Islet precursor cell (in vitro differentiated cells): Measurements from ENCODE around the gene PKMYT1.
A peak's percentile ranks its signal among the peaks of the same experiment; 100 is the strongest.

Experiments used
- DNase-seq: peaks from one replicate; pipeline ENCODE4 v3.0.0-alpha.2; 2018

Gene PKMYT1

DNA sequence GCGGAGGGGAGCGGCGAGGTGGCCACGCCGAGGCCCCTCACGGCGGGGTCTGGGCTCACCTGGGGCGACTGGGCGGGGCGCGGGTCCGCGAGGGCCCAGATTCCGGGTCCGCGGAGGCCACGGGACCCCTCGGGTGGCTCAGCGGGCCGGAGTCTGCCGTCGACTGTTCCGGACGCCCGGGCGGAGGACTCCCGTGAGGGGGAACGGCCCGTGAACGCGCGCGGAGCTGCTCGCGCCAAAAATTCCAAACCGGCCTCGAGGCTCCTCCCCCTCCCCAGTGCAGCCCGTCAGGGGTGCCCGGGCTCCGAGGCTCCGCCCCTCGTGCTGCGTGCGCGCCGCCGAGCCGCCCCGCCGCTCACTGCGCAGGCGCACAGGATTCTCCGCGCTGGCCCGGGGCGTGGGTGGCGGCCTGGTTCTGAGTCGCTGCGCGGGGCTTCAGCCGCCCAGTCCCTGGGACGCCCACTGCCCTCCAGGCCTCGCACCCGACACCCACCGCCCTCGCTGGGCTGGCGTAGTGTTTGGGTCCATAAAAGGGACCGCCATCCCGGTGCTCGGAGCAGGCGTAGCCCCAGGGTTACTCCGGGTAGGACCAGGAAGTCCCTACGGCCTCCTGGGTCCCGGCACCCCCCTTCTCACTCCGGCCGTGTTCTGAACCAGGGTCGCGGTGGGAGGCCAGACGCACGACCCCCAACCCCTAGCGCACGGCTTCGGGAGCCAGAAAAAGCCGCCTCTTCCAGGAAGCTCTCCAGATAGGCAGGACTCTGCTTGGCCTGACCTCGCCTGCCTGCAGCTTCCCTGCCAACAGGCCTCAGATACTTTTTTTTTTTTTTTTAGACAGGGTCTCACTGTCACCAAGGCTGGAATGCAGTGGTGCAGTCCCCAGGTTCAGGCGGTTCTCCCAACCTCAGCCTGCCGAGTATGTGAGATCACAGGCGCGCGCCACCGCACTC is at the start of gene PKMYT1:
TSS of gene PKMYT1 (minus strand) at position 220 of the 950 bp plus-strand sequence. CDS start 789 bp downstream, outside the sequence.
- peak; percentile 95 for DNase-seq

DNA sequence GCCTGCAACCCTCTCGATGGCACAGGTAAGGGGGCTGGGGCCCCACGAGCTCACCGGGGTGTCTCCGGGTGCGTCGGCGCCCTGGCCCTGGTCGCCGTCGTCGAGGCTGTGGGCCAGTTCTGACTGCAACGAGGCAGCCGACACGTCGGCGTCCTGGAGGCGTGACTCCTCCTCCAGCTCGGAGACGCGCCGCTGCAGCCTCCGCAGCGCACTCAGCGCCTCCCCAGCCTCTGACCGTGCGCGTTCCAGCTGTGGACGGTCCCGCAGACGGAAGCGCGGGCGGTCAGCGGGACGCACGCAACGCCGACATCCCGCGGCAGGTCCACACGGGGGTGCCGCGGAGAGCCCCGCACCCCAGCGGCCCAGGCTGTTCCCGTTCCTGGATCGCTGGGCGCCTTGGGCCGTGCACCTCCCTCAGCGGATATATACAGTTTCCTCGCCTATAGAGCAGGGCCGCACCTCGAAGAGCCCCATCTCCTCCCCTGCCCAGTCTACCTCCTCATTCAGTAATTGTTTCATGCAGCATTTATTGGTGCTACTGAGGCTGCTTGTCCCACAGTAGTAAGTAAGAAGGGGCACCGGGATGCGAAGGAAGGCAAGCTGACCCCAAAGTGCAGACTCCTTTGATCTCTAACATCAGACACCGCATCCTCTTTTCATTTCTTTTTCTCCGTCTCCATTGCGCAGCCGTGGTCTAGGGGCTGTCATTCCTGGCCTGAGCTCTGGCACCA is 49.4 kb upstream of the PKMYT1 start:
- no peak for DNase-seq

DNA sequence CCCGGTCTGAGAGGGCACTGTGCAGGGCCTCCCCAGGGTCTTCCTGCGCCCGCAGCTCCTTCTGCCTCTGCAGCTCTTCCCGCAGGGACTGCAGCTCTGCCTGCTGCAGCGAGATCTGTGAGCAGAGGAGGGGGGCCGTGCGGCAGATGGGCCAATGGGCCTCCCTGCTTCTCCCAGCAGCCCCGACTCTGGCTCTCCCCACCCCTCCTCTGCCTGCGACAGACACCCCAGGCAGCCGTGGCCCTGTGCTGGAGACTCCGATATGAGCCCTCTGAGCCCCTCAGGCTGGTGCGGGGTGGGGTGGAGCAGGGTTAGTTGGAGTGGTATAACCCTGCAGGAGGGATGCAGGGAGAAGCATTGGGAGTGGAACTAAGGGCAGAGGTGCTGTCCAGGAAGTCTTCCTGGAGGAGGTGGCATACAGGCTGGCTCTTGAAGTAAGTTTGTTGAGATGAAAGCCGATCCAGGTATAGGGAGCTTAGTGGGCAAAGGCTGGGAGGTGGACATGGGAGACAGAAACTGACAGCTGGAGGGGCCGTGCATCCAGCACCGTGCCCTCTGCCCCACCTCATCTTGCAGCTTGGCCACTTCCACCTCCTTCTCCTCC is 48.6 kb upstream of the PKMYT1 start:
- no peak for DNase-seq

DNA sequence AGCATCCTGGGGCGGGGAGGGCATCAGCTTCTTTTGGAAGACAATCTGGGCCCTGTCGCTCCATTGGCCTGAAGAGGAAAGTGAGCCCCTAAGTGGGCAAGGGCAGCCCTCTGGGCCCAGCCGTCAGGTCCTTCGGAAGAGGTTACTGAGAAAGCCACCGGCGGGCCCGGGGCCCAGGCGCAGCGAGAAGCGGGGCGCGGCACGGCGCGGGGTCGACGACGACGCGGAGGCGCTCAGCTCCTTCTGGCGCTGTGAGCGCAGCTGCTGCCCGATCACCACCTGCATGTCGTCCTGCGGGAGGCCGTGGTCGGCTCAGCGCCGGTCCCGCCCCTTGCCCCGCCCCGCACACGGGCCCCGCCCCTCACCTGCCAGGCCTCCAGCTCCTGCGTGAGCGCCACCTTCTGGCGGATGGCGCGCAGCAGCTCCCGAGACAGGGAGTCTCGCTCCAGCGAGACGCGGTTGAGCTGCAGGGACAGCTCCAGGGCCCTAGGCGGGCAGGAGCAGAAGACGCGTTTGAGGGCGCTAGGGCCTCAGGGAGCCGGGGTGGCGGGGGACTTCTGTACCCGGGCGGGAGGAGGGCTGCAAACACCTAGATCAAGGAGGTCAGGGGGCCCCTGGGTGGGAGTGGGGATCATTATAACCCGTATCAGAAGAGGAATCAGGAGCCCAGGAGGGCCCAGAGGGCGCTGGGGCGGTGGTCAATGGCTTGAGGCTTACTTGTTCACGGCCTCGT is 47.9 kb upstream of the PKMYT1 start:
- DNase-seq: peak; percentile 97

DNA sequence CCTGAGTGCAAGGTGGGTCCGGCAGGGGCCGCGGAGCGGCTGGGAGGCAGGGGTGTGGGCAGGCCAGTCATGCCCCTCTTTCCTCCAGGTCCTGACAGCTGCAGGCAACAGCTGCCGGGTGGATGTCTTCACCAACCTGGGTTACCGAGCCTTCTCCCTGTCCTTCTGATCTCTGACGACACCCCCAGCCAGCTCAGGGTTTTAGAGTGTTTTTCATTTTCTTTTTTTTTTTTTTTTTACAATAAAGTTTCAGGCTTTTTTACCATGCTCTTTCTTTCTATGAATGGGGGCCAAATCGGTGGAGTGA is 47.2 kb upstream of the PKMYT1 start:
- DNase-seq: no peak

DNA sequence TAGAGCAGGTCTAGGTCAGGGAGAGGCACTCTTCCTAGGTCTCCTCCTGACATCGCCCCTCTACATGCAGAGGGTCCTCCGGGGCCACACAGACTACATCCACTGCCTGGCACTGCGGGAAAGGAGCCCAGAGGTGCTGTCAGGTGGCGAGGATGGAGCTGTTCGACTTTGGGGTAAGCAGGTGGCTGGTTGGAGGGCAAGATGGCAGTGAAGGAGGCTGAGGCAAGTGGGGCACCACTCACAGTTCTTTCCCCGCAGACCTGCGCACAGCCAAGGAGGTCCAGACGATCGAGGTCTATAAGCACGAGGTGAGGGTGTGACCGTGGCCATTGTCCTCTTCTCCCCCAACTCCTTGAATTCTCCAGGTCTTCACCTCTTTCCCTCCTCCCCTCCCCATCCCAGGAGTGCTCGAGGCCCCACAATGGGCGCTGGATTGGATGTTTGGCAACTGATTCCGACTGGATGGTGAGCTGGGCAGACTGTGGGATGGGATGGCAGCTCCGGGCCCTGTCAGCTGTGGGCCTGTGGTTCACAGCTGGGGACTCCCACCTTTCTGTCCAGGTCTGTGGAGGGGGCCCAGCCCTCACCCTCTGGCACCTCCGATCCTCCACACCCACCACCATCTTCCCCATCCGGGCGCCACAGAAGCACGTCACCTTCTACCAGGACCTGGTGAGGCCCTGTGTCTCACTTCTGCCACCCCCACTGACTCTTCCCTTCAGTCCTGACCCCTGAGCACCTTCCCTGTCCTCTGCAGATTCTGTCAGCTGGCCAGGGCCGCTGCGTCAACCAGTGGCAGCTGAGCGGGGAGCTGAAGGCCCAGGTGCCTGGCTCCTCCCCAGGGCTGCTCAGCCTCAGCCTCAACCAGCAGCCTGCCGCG is 46.6 kb upstream of the PKMYT1 start:
- no peak for DNase-seq

DNA sequence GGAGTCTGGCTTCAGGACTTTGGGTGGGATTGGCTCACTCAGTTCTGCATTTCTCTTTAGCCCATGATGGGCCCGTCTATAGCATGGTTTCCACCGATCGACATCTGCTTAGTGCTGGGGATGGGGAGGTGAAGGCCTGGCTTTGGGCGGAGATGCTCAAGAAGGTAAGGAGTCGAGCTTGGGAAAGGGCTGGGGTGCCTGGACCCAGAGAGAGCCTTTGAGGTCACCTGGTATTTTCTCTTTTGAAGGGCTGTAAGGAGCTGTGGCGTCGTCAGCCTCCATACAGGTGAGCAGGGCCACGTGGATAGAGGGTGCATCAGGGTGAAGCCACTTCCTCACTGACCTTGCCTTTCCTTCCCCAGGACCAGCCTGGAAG is 45.7 kb upstream of the PKMYT1 start:
- DNase-seq: no peak

DNA sequence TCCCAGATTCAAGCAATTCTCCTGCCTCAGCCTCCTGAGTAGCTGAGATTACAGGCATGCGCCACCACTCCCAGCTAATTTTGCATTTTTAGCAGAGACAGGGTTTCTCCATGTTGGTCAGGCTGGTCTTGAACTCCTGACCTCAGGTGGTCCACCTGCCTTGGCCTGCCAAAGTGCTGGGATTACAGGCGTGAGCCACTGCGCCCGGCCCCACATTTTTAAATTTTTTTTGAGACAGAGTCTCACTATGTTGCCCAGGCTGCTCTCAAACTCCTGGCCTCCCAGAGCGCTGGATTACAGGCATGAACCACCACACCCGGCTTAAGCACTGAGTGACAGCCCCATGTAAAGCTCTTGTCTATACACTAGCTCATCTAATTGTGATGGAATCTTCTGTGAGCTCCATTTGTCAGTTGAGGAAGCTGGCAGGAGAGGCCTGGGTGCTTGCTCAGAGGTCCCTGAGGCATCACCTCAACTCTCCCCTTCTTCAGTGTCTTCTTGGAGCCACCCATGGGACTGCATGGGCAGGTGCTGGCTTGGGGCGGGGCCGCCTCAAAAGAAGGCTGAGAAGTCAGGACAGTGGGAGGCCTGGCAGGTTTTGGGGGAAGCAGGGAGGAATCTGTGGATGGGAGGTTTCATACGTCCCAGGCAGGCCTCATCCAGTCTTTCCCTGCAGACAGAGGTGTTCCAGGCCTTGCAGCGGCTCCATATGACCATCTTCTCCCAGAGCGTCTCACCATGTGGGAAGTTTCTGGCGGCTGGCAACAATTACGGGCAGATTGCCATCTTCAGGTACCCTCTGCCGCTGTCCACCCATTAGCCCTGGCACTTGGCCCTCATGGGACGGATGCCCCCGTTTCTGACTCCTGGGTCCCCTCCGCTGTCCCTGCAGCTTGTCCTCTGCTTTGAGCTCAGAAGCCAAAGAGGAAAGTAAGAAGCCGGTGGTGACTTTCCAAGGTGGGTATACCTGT is 45.1 kb upstream of the PKMYT1 start:
- no peak for DNase-seq

DNA sequence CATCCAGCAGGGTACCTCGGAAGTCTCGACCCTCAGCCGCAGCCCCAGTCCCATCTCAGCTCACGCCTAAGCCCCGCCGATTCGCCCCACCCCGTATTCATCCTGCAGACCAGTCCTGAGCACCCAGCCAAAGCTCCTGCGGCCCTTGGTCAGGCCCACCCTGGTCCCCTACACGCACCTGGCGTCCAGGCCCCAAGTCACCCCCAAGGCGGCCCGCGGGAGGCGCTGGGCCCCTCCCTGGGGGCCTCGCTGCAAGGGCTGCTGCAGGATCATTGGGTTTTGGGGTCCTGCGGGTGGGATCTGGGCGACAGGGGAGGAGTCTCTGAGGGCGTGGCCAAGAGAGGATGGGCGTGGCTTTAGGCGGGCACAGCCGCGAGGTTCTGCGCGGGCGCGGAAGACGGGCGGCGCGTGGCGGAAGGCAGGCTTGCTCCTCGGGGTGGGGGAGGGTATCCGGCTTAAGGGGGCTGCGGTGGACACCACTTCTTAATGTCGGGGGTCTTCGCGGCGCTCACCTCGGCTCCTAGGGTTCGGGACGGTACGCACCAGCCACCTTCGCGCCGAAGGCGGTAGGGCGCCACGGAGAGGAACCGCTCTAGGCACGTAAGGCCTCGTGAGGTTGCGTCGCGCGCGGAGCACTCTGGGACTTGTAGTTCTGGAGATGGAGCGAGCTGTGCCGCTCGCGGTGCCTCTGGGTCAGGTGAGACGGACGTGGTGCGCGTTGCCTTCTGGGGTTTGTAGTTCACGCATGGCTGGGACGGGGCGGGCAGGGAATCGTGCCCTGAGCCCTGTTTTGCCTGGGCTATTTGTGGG is 43.6 kb upstream of the PKMYT1 start, which contains the start of the genes HCFC1R1 and THOC6:
TSS of gene HCFC1R1 (minus strand) at position 274 of the 810 bp plus-strand sequence. CDS start at position 273, 1 bp downstream.
TSS of gene THOC6 (plus strand) at position 367 of the 810 bp plus-strand sequence. CDS start at position 659, 292 bp downstream.
- peak; percentile 98 for DNase-seq

DNA sequence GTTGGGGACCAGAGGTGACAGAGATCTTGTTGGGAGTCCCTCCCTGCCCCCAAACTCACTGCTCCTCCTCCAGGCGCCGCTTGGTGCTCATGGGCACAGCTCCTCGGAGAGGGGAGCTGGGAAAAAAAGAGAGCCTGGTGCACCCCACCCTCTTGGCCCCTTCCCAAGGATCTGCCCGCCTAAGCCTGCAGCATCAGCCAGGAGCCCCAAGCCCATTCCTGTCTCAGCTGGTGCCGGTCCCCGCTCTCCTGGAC is 43.1 kb upstream of the PKMYT1 start:
- DNase-seq: no peak

DNA sequence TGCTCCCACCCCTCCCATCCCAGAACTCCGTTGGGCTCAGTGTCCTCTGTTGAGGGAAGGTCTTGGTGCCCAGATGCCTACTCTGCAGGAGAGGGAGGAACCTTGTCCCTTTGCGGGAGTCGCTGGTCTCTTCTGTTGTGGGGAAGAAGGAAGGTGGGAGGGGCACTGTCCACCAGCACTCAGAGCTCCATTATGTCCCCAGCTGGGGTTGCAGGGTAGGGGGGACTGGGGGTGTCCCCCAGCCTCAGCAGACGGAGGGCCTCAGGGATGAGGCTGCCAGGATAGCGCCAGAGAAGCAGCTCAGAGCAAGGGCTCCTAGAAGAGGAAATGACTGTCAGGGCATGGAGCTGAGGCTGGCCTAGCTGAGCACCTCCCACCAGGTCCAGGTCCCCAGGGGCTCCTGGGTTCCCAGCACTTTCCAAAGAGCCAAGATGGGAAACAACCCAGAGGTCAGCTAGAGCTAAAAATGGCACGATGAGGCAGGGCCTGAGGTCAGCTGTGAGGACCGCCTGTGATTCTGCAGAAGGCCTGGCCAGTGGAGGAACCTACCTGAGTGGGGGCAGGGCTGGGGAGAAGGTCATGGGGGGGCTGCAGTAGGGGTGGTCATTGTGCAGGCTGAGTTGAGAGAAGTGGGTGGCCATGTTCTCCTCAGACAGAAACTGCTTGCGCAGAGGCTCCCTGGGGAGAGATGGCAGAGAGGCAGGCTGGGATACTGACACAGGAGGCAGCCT is 42.6 kb upstream of the PKMYT1 start:
- DNase-seq: no peak

DNA sequence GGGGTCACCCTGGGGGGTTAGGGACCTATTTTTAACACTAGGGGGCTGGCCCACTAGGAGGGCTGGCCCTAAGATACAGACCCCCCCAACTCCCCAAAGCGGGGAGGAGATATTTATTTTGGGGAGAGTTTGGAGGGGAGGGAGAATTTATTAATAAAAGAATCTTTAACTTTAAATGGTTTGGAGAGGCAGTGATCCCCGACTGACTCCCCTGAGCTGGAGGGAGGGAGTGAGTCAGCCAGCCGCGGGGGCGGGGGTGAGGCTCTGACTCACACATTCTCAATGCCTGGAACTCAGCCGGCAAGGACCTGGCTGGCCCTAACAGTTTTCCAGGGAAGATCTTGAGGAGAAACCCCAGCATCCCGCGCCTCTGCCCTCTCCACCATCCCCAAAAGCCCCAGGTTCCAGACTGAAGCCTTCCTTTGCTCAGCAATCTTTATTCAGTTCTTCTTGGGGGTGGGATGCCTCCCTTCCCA is 42.0 kb upstream of the PKMYT1 start:
- DNase-seq: peak; percentile 97

DNA sequence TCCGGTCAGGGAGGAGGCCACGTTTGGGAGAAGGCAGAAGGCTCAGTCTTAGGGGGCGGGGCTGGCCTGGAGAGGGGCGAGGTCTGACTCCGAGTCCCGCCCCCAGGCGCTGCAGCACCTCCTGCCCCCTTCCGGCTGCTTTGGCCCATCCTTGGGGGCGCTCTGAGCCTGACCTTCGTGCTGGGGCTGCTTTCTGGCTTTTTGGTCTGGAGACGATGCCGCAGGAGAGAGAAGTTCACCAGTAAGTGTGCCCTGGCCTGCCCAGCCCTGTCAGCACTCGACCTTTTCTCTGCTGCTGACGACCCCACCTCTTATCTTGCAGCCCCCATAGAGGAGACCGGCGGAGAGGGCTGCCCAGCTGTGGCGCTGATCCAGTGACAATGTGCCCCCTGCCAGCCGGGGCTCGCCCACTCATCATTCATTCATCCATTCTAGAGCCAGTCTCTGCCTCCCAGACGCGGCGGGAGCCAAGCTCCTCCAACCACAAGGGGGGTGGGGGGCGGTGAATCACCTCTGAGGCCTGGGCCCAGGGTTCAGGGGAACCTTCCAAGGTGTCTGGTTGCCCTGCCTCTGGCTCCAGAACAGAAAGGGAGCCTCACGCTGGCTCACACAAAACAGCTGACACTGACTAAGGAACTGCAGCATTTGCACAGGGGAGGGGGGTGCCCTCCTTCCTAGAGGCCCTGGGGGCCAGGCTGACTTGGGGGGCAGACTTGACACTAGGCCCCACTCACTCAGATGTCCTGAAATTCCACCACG is 41.4 kb upstream of the PKMYT1 start:
- peak; percentile 92 for DNase-seq

DNA sequence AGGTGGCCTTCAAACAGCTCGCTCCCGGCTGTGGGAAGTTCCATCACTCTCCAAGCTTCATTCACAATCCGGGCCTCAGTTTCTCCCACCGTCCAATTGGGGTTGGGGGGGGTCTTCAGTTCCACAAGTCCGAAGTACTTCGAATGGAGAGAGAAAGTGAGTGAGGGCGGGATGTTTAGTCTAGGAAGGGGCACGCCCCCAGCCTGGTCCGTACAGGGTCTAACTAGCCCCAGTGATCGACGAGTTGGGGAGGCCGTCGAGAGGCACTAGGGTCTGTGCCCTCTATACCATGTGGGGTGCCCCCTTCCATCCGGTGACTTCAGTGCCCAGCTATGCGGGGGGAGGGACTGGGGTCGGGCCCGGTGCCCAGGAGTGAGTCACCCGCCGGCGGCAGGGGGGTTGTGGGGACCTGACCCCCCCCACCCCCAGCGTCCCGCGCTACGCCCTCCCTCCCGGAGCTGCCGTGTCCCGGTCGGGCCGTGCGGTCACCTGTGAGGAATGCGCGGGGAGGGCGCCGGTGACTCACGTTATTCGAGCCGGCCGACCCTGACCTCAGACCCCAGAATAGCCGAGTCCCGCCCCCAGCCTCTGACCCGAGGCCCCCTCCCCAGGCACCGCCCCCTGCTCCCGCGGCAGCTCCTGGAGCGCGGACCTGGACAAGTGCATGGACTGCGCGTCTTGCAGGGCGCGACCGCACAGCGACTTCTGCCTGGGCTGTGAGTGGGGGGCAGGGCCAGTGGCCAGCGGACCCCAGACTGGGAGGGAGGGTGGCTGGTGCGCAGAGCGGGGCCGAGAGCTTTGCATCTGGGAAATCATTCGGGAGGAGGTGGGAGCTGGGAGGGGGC is 40.6 kb upstream of the PKMYT1 start:
- DNase-seq: peak; percentile 99

DNA sequence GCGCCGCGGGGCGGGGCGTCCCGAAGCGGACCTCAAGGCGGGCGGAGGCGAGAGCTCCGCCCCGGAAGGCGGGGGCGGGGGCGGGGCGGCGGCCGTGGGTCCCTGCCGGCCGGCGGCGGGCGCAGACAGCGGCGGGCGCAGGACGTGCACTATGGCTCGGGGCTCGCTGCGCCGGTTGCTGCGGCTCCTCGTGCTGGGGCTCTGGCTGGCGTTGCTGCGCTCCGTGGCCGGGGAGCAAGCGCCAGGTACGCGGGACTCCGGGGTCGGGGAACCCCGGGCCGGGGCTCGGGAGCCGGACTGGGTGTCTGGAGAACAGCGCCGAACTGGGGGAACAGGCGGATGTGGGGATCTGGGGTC is 40.0 kb upstream of the PKMYT1 start, which contains the start of gene TNFRSF12A:
TSS of gene TNFRSF12A (plus strand) at position 122 of the 357 bp plus-strand sequence. CDS start at position 152, 30 bp downstream.
- DNase-seq: peak; percentile 91

DNA sequence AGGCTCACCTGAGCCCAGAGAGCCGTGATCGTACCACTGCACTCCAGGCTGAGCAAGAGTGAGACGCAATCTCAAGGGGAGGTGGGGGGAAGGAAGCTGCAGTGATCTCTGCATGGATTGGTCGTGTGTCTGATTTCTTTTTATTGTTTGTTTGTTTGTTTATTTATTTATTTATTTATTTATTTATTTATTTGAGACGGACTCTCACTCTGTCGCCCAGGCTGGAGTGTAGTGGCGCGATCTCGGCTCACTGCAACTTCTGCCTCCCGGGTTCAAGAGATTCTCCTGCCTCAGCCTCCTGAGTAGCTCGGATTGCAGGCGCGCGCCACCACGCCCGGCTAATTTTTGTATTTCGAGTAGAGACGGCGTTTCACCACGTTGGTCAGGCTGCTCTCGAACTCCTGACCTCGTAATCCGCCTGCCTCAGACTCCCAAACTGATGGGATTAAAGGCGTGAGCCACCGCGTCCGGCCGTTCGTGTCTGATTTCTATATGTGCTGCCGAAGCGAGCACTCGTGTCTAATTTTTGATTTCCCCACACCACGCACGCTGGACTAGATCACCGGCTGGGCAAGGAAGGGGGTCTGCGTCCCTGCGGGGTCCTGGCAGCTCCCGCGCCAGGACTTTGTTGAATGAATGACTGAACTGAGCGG is 39.5 kb upstream of the PKMYT1 start:
- no peak for DNase-seq
